DOHH2 (cell line): Measurements from ENCODE around the gene HUWE1.

Source experiments
- EZH2phosphoT487 ChIP-seq: fragments of 200-600 bp; sonication (generic); IDR thresholded peaks from 2 replicates; pipeline ENCODE4 v1.6.1; 2017; ENCODE audit warnings: borderline replicate concordance, mild to moderate bottlenecking, antibody characterized with exemption, low read length, moderate library complexity, mixed read lengths
- TF ChIP-seq, protein P1 (sequence below): fragments of 200-600 bp; sonication (generic); IDR thresholded peaks from one replicate; pipeline ENCODE4 v1.5.1; 2014; ENCODE audit warnings: antibody characterized with exemption, mild to moderate bottlenecking, low read depth, low read length; ENCODE audit not compliant: poor library complexity, severe bottlenecking

DNA sequence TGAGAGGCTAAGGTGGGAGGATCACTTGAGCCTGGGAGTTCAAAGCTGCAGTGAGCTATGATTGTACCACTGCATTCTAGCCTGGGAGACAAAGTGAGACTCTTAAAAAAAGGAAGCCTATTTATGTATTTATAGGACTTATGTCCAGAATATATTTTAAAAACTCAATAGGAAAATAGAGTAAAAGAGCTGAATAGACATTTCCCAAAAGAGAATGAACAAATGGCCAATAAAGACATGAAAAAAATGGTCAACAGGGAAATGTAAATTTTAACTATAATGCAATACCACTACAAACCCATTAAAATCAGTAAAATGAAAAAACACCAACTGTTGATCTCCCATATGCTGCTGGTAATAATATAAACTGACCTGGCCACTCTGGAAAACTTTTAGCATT lies 115.0 kb downstream of the HUWE1 start:
- TF ChIP-seq, protein P1, sequence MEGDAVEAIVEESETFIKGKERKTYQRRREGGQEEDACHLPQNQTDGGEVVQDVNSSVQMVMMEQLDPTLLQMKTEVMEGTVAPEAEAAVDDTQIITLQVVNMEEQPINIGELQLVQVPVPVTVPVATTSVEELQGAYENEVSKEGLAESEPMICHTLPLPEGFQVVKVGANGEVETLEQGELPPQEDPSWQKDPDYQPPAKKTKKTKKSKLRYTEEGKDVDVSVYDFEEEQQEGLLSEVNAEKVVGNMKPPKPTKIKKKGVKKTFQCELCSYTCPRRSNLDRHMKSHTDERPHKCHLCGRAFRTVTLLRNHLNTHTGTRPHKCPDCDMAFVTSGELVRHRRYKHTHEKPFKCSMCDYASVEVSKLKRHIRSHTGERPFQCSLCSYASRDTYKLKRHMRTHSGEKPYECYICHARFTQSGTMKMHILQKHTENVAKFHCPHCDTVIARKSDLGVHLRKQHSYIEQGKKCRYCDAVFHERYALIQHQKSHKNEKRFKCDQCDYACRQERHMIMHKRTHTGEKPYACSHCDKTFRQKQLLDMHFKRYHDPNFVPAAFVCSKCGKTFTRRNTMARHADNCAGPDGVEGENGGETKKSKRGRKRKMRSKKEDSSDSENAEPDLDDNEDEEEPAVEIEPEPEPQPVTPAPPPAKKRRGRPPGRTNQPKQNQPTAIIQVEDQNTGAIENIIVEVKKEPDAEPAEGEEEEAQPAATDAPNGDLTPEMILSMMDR = no peak
- TF ChIP-seq EZH2phosphoT487 = no peak
